ENCODE results near the gene ATP11B. TPM values are rescaled to one million over a fixed set of nuclear protein-coding genes. Genes with fewer than 3 reads are reported as not detected.

Gene ATP11B
- total RNA-seq, 1 donor from 2014 or later = 42.8 TPM

- no peaks in the 10 kb centered on the region for H3K4me1 ChIP-seq (ENCODE audit: insufficient read depth, low read length)
- no peak overlapping the region for H3K27ac Mint-ChIP-seq (ENCODE audit: unreplicated experiment)
- H3K9ac ChIP-seq (ENCODE audit: low read length) = no peak overlapping the region
- no peak overlapping the region for H3K4me2 ChIP-seq (ENCODE audit: low read length)
- H3K9me3 ChIP-seq (ENCODE audit: insufficient read depth, low read depth, low read length) = no peaks in the 10 kb centered on the region
- DNase-seq (ENCODE audit: low read depth) (no peak), FAIRE-seq (no peak)
- H3K9me3 Mint-ChIP-seq (ENCODE audit: unreplicated experiment) = no peaks in the 10 kb centered on the region
- H3K4me1 Mint-ChIP-seq (ENCODE audit: low read depth, unreplicated experiment) = no peaks in the 10 kb centered on the region
- H2AFZ ChIP-seq (ENCODE audit: low read depth, low read length) = no peak overlapping the region
- no peaks in the 10 kb centered on the region for H3K79me2 ChIP-seq (ENCODE audit: insufficient read depth, low read length)
- H3K27me3 ChIP-seq (ENCODE audit: insufficient read depth, low read length) = no peaks in the 10 kb centered on the region
- no peaks in the 10 kb centered on the region for H3K27me3 Mint-ChIP-seq (ENCODE audit: low read depth, unreplicated experiment)
- no peak overlapping the region for H3K4me3 ChIP-seq (ENCODE audit: insufficient read depth, low read depth, low read length)
- H4K20me1 ChIP-seq (ENCODE audit: insufficient read depth, low read length) = no peaks in the 10 kb centered on the region
- H3K36me3 ChIP-seq (ENCODE audit: insufficient read depth, low read length) = peaks cover 4% of the 10 kb centered on the region
- H3K27ac ChIP-seq (ENCODE audit: low read depth, low read length) = no peak overlapping the region
- no peak overlapping the region for H3K4me3 Mint-ChIP-seq (ENCODE audit: unreplicated experiment)
- no peaks in the 10 kb centered on the region for H3K36me3 Mint-ChIP-seq (ENCODE audit: low read depth, unreplicated experiment)
- TF ChIP-seq EZH2 (IDR thresholded peaks at IDR 0.05; ENCODE audit: insufficient read depth, low read length) (no peak), CTCF (IDR thresholded peaks at IDR 0.05; ENCODE audit: insufficient read depth, low read depth, low read length) (no peak)
These were observed 85.8 kb downstream of the ATP11B start for GRCh38 chr3:182879031-182879611.

GRCh38 chr3:182886497-182886896, 93.2 kb downstream of the ATP11B start:
- Mint-ChIP-seq H3K4me1 (ENCODE audit: low read depth, unreplicated experiment) (peaks cover 5% of the 10 kb centered on the region), H3K4me3 (ENCODE audit: unreplicated experiment) (no peak overlapping the region), H3K27me3 (ENCODE audit: low read depth, unreplicated experiment) (no peaks in the 10 kb centered on the region), H3K36me3 (ENCODE audit: low read depth, unreplicated experiment) (no peaks in the 10 kb centered on the region), H3K9me3 (ENCODE audit: unreplicated experiment) (no peaks in the 10 kb centered on the region), H3K27ac (ENCODE audit: unreplicated experiment) (no peak overlapping the region)
- H3K9me3 ChIP-seq (ENCODE audit: insufficient read depth, low read depth, low read length) = no peaks in the 10 kb centered on the region
- H3K27ac ChIP-seq (ENCODE audit: low read depth, low read length) = no peak overlapping the region
- no peak for FAIRE-seq
- peaks cover 5% of the 10 kb centered on the region for H3K36me3 ChIP-seq (ENCODE audit: insufficient read depth, low read length)
- no peak overlapping the region for H3K4me3 ChIP-seq (ENCODE audit: insufficient read depth, low read depth, low read length)
- TF ChIP-seq EZH2 (IDR thresholded peaks at IDR 0.05; ENCODE audit: insufficient read depth, low read length) (no peak), CTCF (IDR thresholded peaks at IDR 0.05; ENCODE audit: insufficient read depth, low read depth, low read length) (no peak)
- no peak for DNase-seq (ENCODE audit: low read depth)
- no peak overlapping the region for H3K9ac ChIP-seq (ENCODE audit: low read length)
- no peaks in the 10 kb centered on the region for H3K27me3 ChIP-seq (ENCODE audit: insufficient read depth, low read length)
- no peaks in the 10 kb centered on the region for H4K20me1 ChIP-seq (ENCODE audit: insufficient read depth, low read length)
- H2AFZ ChIP-seq (ENCODE audit: low read depth, low read length) = no peak overlapping the region
- H3K79me2 ChIP-seq (ENCODE audit: insufficient read depth, low read length) = no peaks in the 10 kb centered on the region
- H3K4me2 ChIP-seq (ENCODE audit: low read length) = peak overlapping the region; percentile 31
- H3K4me1 ChIP-seq (ENCODE audit: insufficient read depth, low read length) = no peaks in the 10 kb centered on the region

GRCh38 chr3:182889948-182890629, 96.8 kb downstream of the ATP11B start:
- Histone ChIP-seq H3K4me1 (ENCODE audit: insufficient read depth, low read length) (no peaks in the 10 kb centered on the region), H3K36me3 (ENCODE audit: insufficient read depth, low read length) (peaks cover 10% of the 10 kb centered on the region), H3K4me2 (ENCODE audit: low read length) (no peak overlapping the region), H4K20me1 (ENCODE audit: insufficient read depth, low read length) (no peaks in the 10 kb centered on the region), H3K9me3 (ENCODE audit: insufficient read depth, low read depth, low read length) (no peaks in the 10 kb centered on the region), H3K27me3 (ENCODE audit: insufficient read depth, low read length) (no peaks in the 10 kb centered on the region), H2AFZ (ENCODE audit: low read depth, low read length) (no peak overlapping the region), H3K27ac (ENCODE audit: low read depth, low read length) (no peak overlapping the region), H3K9ac (ENCODE audit: low read length) (no peak overlapping the region), H3K79me2 (ENCODE audit: insufficient read depth, low read length) (no peaks in the 10 kb centered on the region), H3K4me3 (ENCODE audit: insufficient read depth, low read depth, low read length) (no peak overlapping the region)
- TF ChIP-seq CTCF (IDR thresholded peaks at IDR 0.05; ENCODE audit: insufficient read depth, low read depth, low read length) = no peak
- TF ChIP-seq EZH2 (IDR thresholded peaks at IDR 0.05; ENCODE audit: insufficient read depth, low read length) = no peak
- DNase-seq (ENCODE audit: low read depth) (no peak), FAIRE-seq (no peak)
- peaks cover 5% of the 10 kb centered on the region for H3K4me1 Mint-ChIP-seq (ENCODE audit: low read depth, unreplicated experiment)
- peaks cover 5% of the 10 kb centered on the region for H3K36me3 Mint-ChIP-seq (ENCODE audit: low read depth, unreplicated experiment)
- no peaks in the 10 kb centered on the region for H3K27me3 Mint-ChIP-seq (ENCODE audit: low read depth, unreplicated experiment)
- H3K27ac Mint-ChIP-seq (ENCODE audit: unreplicated experiment) = no peak overlapping the region
- H3K4me3 Mint-ChIP-seq (ENCODE audit: unreplicated experiment) = no peak overlapping the region
- H3K9me3 Mint-ChIP-seq (ENCODE audit: unreplicated experiment) = no peaks in the 10 kb centered on the region
